Mesenteric fat pad (tissue), 1 donor: ENCODE data around the gene PLEKHS1. TPM values are rescaled to one million over a fixed set of nuclear protein-coding genes. Genes with fewer than 3 reads are reported as not detected.

ENCODE experiments used
- DNase-seq: peaks from one replicate; pipeline ENCODE4 v3.0.0-alpha.2; 2020; ENCODE audit warnings: low spot score
- long read RNA-seq: library from polyadenylated mRNA; unstranded; transcript quantifications from one replicate; pipeline ENCODE4 v2.0.0, GENCODE V29; 2020
- total RNA-seq: library from RNA; stranded (reverse); fragmentation: NEBNext Ultra II Directional; extraction: Animal tissue kit (Norgen Biotek cat#: 25700); gene quantifications from one replicate; pipeline ENCODE4 v1.2.1, GENCODE V29; 2021
- donor health status: DM: yes; HTN: yes; CAD: no.

Gene PLEKHS1
- total RNA-seq: 0.13 TPM
- long read RNA-seq: 0 reads

DNA sequence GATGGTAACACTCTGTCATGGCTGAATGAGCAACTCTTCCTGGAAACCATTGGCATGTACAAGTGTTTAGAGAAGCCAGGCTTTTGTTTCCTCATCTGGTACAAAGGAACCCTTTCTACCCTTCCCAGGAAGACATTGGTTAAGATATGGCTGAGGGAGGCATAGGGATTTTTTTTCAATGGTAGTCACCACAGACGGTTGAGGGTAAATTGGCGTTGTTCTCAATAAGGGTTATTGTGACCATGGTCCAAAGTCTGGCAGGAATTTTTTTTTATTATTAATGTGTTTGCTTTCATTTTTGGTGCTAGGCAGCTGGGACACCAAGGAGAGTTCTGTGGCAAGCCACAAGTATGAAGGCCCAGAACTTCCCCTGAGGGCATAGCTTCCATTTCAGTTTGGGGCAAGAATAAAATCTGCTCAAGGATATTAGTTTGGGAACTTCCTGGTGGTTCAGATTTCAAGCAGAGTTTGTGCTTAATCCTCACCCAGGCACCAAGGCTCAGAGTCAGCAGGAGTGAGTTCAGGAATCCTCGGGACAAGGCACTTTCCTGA, at the start of gene PLEKHS1:
PLEKHS1 (plus strand) TSS at position 502 of the 552 bp plus-strand sequence. CDS start 3,596 bp downstream, outside the sequence.
- DNase-seq: no peak

DNA sequence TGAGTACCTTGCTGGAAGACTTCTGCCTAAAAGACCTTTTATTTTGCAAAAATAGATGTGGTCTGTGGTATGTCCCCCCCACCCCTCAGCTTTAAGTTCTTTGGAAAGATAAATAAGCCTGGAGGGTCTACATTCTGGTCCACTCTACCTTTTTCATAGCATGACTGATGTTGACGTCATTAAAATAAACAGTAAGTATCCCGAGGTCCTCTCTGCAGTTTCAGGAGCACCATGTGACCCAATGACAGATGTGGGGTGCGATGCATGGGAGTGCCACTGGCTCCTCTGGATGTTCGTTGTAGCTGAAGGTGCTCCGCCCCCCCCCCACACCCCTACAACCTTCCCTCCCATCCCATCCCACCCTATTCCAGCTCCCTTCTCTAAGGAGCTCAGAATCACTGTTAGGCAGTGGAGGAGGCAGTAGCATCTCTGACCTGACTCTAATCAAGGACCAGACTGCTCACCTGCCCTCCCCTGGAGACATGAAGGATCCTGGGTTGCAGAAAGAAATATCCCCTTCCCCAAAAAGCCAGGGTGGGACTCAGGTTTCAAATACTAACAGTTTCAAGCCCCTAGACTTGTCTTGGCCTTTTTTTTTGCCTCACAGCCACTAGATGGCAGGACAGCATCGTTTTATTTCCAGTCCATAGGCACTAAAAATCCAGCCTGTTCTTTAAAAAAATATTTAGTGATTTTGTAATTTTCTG, 46.7 kb upstream of the PLEKHS1 start:
- DNase-seq: no peak

DNA sequence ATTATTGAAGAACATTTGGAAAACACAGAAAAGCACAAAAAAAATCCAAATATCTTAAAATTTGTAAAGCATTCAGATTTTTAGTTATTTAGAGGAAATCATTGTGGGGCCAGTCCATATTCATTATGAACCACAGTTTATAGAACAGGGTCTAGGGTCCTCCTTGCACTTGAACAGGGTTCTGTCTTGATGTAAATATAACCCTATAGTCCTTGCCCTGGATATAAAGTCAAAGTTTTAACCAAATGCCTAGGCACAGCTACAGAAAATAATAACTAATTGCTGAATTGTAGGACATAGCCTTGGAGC, 46.2 kb upstream of the PLEKHS1 start:
- DNase-seq: no peak

- DNase-seq: no peak
Measured at GRCh38 chr10:113706623-113707022, 44.9 kb upstream of the PLEKHS1 start.

DNA sequence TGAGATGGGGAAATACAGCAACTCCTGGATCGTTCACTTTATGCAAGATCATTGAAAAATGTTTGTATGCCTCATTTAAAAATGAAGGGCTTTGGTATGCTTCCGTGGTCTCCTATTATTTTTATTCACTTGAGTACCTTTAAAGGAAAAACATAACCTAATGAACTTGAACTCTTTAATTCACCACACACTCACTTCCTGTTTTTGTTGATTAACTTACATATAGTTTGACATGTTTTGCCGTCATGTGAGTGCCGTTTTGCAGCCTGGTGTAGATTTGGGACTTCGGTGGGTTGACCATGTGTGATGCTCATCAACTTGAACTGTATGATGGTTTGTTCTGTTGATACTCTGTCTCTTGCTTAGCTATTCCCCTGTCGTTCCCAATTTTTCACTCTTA, 42.8 kb upstream of the PLEKHS1 start:
- no peak for DNase-seq

DNA sequence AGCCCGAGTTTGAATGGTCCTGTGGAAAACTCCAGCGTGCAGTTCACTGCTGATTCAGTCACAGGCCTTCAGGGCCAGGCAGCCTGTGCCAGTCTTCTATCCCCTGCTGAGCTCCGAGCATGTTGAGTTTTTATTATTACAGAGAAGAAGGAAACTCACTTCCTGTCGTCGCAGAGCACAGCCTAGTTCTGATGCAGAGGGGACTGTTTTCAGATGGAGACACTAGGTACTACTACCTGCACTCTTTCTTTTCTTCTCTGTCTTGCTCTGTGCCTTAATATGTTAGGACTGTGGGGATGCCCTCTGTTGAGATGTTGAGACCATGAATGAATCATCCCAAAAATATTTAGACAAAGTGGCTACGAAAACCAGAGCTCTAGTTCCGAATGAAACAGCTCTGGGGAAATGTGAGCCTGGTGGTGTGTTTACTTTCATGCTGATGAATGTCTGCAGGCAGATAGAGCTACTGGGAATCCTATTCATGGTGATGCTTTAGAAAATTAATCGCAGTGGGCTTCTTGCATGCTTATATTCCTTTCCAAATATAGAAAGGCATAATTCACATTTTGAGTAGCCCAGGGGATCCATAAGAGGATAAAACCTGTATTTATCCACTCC, 42.2 kb upstream of the PLEKHS1 start:
- no peak for DNase-seq

DNA sequence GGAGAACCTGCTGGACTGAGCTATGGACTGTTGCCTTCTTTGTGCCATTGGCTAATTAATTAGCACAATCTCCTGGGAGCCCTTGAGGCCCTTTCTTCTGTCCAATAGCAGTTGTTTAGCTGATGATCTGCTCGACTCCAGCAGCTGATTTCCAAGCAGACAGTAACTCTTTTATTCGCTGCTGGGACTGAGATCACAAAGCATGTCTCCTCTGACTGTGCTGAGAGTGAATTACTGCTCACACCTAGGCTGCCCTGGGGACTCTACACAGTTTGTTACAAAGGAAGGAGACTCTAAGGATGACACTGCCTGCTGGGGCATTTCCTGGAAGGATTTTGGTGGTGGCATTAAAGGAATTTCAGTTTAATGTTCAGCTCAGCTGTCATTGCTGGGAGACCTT, 40.3 kb upstream of the PLEKHS1 start:
- DNase-seq: no peak

DNA sequence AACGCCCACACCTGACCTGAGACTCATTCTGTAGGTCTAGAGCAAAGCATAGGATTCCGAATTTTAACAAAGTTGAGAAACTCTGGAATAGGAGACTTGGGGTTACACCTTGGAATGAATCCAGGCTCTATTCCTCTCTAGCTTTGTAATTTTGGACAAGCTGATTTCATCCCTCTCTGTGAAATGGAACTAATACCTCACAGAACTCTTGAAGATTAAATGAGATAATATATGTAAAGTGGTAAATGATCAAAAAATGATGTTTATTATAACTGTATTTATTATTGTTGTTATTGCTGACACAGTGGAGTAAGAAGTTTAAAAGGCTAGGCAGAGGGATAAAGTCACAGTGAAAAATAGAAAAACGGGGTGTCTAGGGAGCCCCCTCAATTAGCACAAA, 39.5 kb upstream of the PLEKHS1 start:
- DNase-seq: no peak

GRCh38 chr10:113712755-113713639, 38.5 kb upstream of the PLEKHS1 start:
- no peak for DNase-seq

DNA sequence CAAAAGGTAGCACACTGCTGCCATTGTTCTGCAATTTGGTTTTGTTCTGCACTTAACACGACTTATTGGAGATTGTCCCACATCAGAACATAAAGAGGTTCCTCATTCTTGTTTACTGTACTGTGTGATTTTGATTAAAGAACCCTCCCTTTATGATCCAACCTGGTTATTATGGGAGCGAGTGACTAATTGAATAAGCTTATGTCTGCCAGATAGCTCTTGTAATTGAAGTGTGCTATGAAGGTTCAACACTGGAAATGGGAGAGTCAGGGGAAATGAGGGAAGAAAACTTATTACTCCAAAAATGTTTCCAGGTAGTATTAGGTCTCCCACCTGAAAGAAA, 37.9 kb upstream of the PLEKHS1 start:
- DNase-seq: no peak

GRCh38 chr10:113716109-113716910, 35.2 kb upstream of the PLEKHS1 start:
- DNase-seq: no peak

DNA sequence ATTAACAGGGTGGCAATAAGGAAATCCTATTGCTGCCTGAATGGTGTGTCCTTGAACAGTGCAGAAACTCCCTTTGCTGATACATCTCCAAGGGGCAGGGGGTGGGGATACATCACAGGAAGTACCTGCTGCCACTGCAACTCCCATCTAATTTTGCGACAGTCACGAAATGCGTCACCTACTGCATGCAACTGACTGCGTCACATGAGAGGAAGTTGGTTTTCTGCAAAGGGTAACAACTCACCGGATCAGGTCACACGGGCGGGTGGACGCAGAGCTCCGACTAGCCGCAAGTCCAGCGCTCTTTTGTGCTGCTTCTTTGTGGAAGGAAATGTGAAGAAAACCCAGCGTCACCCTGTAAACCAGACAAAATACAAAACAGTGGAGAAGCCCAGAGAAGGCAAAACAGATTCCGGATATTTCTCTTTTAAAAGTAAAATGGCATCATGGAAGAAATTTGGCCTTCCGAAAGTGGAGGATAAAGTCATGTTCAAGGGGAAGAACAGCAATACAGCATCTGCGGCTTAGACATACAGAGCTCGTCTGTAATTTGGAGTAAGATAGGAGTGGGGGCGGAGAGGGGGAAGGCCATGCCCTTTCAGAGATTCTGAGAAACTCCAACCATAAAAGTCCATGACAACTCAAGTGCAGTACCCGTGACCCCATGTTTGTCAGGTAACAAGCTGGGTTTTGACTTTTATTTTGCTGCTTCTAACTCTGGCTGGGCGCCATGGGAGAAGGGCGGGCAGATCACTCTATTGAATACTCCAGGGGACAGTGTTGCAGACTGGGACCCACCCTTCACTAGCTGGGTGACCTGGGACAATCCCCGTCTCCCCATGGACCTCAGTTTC, 32.3 kb upstream of the PLEKHS1 start:
- DNase-seq: no peak

- DNase-seq: no peak
Measured at GRCh38 chr10:113720386-113720785, 31.1 kb upstream of the PLEKHS1 start.

- DNase-seq: no peak
Measured at GRCh38 chr10:113732160-113732881, 19.2 kb upstream of the PLEKHS1 start.

GRCh38 chr10:113732966-113733365, 18.5 kb upstream of the PLEKHS1 start:
- DNase-seq: no peak

DNA sequence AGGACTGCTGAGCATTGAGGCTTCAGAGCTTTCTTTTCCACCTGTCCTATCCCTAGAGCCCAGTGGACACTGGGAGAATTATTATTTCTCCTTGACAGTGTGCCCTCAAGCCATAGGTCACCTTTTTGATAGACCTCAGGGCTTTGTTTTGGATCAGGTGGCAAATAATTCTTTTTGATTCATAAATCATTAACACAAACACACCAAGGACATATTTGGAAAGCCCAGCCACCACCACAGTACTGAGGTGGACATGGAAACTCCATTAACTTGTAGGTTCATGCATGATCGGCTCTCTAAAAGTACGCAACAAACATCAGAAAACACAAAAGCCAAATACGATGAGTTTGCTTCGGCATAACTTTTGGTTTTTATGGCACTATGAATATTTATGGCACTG, 17.8 kb upstream of the PLEKHS1 start:
- no peak for DNase-seq

DNA sequence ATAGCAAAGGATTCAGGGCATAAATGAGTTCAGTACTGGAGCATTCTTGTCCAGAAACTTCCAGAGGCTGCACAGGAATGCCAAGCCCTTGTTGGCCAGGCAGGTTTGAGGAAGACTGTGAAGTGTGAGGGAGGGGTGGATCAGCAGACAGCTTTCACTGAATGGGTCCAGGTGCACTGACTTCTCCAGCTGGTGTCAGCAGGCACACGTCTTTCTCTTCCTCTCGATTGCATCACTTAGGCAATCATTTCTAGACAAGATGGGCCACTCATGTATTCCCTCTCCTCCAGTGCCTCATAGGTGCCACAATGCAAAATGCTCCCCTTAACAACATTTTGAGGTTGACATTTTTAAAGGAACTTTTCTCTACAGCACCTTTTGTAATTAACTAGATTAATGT, 15.6 kb upstream of the PLEKHS1 start:
- DNase-seq: no peak

DNA sequence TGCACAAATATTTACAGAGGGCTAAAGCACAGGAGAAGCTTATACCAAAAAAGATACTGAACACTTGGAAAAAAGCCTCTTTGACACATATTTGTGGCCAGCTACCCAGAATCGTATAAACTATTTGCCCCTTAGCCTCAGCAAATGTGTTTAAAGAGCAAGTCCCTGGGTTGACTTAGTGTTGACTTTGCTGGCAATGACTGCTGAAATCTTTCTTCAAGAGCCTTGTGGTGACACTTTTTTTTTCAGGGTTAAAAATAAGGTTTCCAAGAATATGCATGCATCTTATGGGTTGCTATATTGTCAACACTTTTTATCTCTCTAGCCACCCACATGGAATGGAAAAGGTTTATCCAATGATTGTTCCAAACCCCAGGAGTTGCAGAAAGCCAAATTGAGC, 14.9 kb upstream of the PLEKHS1 start:
- no peak for DNase-seq

GRCh38 chr10:113739031-113739430, 12.5 kb upstream of the PLEKHS1 start:
- DNase-seq: no peak

DNA sequence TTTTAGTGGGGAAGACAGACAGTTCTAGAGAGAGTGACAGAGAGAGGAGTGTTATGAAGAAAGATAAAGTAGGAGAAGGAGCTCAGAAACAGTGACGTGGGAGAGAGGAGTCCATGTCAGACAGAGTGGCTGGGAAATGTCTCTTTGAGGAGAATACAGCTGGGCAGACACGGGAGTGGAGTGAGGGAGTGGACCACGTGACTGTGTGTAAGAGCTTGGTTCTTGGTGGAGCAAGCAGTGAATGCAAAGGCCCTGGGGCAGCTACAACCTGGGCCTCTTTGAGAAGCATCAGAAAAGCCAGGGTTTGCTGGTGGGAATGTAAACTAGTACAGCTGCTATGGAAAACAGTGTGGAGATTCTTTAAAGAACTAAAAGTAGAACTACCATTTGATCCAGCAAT, 11.9 kb upstream of the PLEKHS1 start:
- no peak for DNase-seq
